Heart left ventricle (tissue), 16 donors: Measurements from ENCODE around the gene STARD7. TPM values are rescaled to one million over a fixed set of nuclear protein-coding genes. Genes with fewer than 3 reads are reported as not detected.

Experiments
- ATAC-seq, 4 donors: fragments of 200-7000 bp; cut with Tn5 transposase; one replicate each; pipeline ENCODE4 v1.9.1; 2020 to 2022; ENCODE audit warnings: moderate library complexity in 4 of 4, mild to moderate bottlenecking in 3 of 4, moderate number of reproducible peaks in 1 of 4
- DNase-seq, 5 donors: peaks; one replicate each; pipeline ENCODE4 v3.0.0-alpha.2; 2020
- H3K27ac ChIP-seq, 12 donors: fragments of 200-600 bp; sonication (generic) in 4 of 12; one replicate each; pipeline versions ENCODE4 v1.5.0 to v1.8.0; 2016 to 2022; ENCODE audit warnings: mild to moderate bottlenecking in 2 of 12
- H3K27me3 ChIP-seq, 9 donors: fragments of 200-600 bp; sonication (generic) in 2 of 9; one replicate each; pipeline versions ENCODE4 v1.5.1 to v1.8.0; 2016 to 2022; ENCODE audit warnings: mild to moderate bottlenecking in 3 of 9
- H3K36me3 ChIP-seq, 9 donors: fragments of 200-600 bp; sonication (generic) in 2 of 9; one replicate each; pipeline versions ENCODE4 v1.5.0 to v1.8.0; 2018 to 2022; ENCODE audit warnings: mild to moderate bottlenecking in 2 of 9
- H3K4me1 ChIP-seq, 12 donors: fragments of 200-600 bp; sonication (generic) in 4 of 12; one replicate each; pipeline versions ENCODE4 v1.5.0 to v1.8.0; 2016 to 2022; ENCODE audit warnings: mild to moderate bottlenecking in 3 of 12
- H3K4me3 ChIP-seq, 12 donors: fragments of 200-600 bp; sonication (generic) in 4 of 12; one replicate each; pipeline versions ENCODE4 v1.5.0 to v1.8.0; 2017 to 2022; ENCODE audit warnings: mild to moderate bottlenecking in 9 of 12, moderate library complexity in 4 of 12
- H3K9me3 ChIP-seq, 12 donors: fragments of 200-600 bp; sonication (generic) in 4 of 12; one replicate each; pipeline versions ENCODE4 v1.5.0 to v1.8.0; 2016 to 2022; ENCODE audit warnings: mild to moderate bottlenecking in 1 of 12
- CTCF ChIP-seq, 12 donors: fragments of 200-600 bp; sonication (generic) in 4 of 12; IDR thresholded peaks; one replicate each; pipeline versions ENCODE4 v1.5.0 to v1.8.0; 2018 to 2022; ENCODE audit warnings: antibody characterized with exemption in 12 of 12, mild to moderate bottlenecking in 5 of 12
- POLR2A ChIP-seq, 2 donors: fragments of 450-650 bp; IDR thresholded peaks; one replicate each; pipeline ENCODE4 v1.6.1; 2017; ENCODE audit warnings: antibody characterized with exemption in 2 of 2, mild to moderate bottlenecking in 2 of 2, moderate library complexity in 2 of 2
- WGBS, 4 donors: extraction: QIAGEN DNeasy Blood & Tissue Kit in 2 of 4; methylation state at CpG; one replicate each; pipeline versions ENCODE4 v1.1.5 to v1.1.7; 2013 to 2018; 5-methylcytosine and 5-hydroxymethylcytosine counted together
- intact Hi-C, 10 donors: fragments of 100-400 bp; cut with DNase I; formaldehyde crosslinking; loops; one replicate each; pipeline versions ENCODE4 v1.11.1 to v1.14.2; 2022
- polyA plus RNA-seq, 2 donors: library from polyadenylated mRNA; stranded (reverse); fragments of 200-250 nt; gene quantifications; one replicate each; pipeline ENCODE4 v1.2.3, GENCODE V29; 2013
- total RNA-seq, 9 donors: library from RNA; depleted of rRNA in 2 of 9; stranded (reverse); fragments of >200 nt in 2 of 9; fragmentation: NEBNext Ultra II Directional in 3 of 9; extraction: Animal tissue kit (Norgen Biotek cat#: 25700) in 3 of 9; gene quantifications; one replicate each; pipeline versions ENCODE4 v1.1.0 to v1.2.4, GENCODE V29; 2016 to 2023
- donor health status: ischemic (EF 13 %, LVEDD 7.1; RV severe dilation, severe dysfunction).
- donor health status: healthy with polysubstance abuse.
- donor health status: DM: no; HTN: yes; CAD: no.
- donor health status: DM: no; HTN: no; CAD: no.
- donor health status: ischemic (EF 25% LVEDD 6.9; RV normal size, moderate dysfunction).
- donor health status: ischemic (EF 25% LVEDD 5.7; RV mildly dilated, moderate dysfunction).
- donor health status: healthy.
- donor health status: DM: yes; HTN: yes; CAD: no.
- donor health status: ischemic (EF 35%, LVEDD 5.7; RV mildly dilated, moderate dysfunction).
- donor health status: nonischemic (EF 11% LVEDD 7.7; RV severe dilation, severe dysfunction).
- donor health status: DM: yes; HTN: yes; CAD: no.
- donor health status: PGD.
- donor health status: ischemic (EF 29% LVEDD 5.4; RV normal size, mild dysfunction).
- donor health status: nonischemic (EF 23%, LVEDD 6.1; RV moderate dilation, normal function).

The STARD7 gene
- total and polyA plus RNA-seq, 11 donors = 58.3 to 526 (median 188) TPM

GRCh38 chr2:96238266-96238665 lies 29.6 kb upstream of the STARD7 start:
- no peaks in the 10 kb centered on the region for H3K36me3 ChIP-seq
- H3K9me3 ChIP-seq = no peaks in the 10 kb centered on the region
- TF ChIP-seq POLR2A (IDR thresholded peaks at IDR 0.05) (no peak), CTCF (IDR thresholded peaks at IDR 0.05) (no peak)
- no peak overlapping the region for H3K27ac ChIP-seq
- intact Hi-C loops = no loop called here
- ATAC-seq (no peak), DNase-seq (no peak)
- no peaks in the 10 kb centered on the region for H3K27me3 ChIP-seq
- WGBS, 4 donors = 94 to 100% (median 99%) methylated on average over 3 of the region's 3 CpGs
- no peak overlapping the region for H3K4me3 ChIP-seq
- H3K4me1 ChIP-seq = peaks cover 0 to 42% (median 21%) of the 10 kb centered on the region in 12 donors

DNA sequence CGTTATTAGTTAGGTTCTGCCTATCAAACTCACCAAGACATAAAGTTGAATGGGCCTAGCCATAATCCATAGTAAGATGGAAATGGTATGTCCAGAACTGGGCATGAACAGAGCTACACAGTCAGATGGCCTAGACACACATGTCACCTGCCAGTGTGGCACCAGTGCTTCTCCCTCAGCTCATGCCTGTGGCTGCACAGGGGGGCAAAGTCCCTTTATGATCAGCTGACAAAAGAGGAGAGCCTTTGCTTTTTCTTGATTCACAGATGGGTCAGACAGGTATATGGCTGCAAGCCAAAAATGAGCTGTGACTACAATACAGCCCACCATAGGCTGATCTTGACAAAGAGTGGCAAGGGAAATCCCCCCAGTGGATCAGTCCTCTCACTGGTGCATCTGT lies 28.3 kb upstream of the STARD7 start:
- 80 to 100% (median 95%) methylated on average over 1 of the region's 1 CpG for WGBS, 4 donors
- ATAC-seq (no peak), DNase-seq (no peak)
- Histone ChIP-seq H3K36me3 (no peaks in the 10 kb centered on the region), H3K4me3 (no peak overlapping the region), H3K9me3 (no peaks in the 10 kb centered on the region), H3K27ac (no peak overlapping the region), H3K4me1 (peaks cover 0 to 29% (median 18%) of the 10 kb centered on the region in 12 donors), H3K27me3 (no peaks in the 10 kb centered on the region)
- no peak for TF ChIP-seq POLR2A (IDR thresholded peaks at IDR 0.05)
- no peak for TF ChIP-seq CTCF (IDR thresholded peaks at IDR 0.05)
- intact Hi-C loops = no loop called here

DNA sequence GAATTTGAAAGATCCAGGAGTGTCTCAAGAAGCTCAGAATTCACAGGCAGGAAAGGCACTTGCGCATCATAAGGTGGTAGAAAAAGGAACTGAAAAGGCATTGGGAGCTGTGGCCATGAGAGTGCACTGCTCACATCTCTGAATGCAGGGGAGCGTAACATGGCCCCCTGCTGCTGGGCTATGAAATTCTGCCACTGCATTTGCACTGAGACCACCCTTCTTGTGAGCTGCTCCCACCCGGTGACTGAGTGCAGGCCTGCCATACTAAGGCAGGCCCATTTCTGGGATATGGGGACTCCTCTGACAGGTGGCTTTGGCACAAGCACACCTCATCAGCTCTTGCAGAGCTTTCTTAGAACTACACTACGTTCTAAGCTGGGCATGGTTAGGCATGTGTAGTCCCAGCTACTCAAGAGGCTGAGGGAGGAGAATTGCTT lies 25.3 kb upstream of the STARD7 start:
- Histone ChIP-seq H3K9me3 (no peaks in the 10 kb centered on the region), H3K4me3 (no peak overlapping the region), H3K4me1 (peaks cover 0 to 12% (median 0%) of the 10 kb centered on the region in 12 donors), H3K27ac (no peak overlapping the region), H3K36me3 (no peaks in the 10 kb centered on the region), H3K27me3 (no peaks in the 10 kb centered on the region)
- TF ChIP-seq POLR2A (IDR thresholded peaks at IDR 0.05) (no peak), CTCF (IDR thresholded peaks at IDR 0.05) (no peak)
- 80 to 92% (median 89%) methylated on average over 4 of the region's 4 CpGs for WGBS, 4 donors
- DNase-seq (no peak), ATAC-seq (no peak)
- intact Hi-C loops = no loop called here

- TF ChIP-seq CTCF (IDR thresholded peaks at IDR 0.05) (no peak), POLR2A (IDR thresholded peaks at IDR 0.05) (no peak)
- no peaks in the 10 kb centered on the region for H3K9me3 ChIP-seq
- ATAC-seq (no peak), DNase-seq (no peak)
- 91 to 98% (median 95%) methylated on average over 6 of the region's 6 CpGs for WGBS, 4 donors
- intact Hi-C loops = no loop called here
- H3K4me3 ChIP-seq = no peak overlapping the region
- H3K27ac ChIP-seq = no peak overlapping the region
- H3K27me3 ChIP-seq = no peaks in the 10 kb centered on the region
- H3K36me3 ChIP-seq = no peaks in the 10 kb centered on the region
- peaks cover 0 to 12% (median 0%) of the 10 kb centered on the region in 12 donors for H3K4me1 ChIP-seq
Measured at GRCh38 chr2:96233436-96233835, 24.8 kb upstream of the STARD7 start.
